ENCODE data around the gene ECHDC3. TPM values are rescaled to one million over a fixed set of nuclear protein-coding genes. Genes with fewer than 3 reads are reported as not detected.

Gene ECHDC3
- total RNA-seq, 1 donor from 2014 or later, result 12.5 TPM

DNA sequence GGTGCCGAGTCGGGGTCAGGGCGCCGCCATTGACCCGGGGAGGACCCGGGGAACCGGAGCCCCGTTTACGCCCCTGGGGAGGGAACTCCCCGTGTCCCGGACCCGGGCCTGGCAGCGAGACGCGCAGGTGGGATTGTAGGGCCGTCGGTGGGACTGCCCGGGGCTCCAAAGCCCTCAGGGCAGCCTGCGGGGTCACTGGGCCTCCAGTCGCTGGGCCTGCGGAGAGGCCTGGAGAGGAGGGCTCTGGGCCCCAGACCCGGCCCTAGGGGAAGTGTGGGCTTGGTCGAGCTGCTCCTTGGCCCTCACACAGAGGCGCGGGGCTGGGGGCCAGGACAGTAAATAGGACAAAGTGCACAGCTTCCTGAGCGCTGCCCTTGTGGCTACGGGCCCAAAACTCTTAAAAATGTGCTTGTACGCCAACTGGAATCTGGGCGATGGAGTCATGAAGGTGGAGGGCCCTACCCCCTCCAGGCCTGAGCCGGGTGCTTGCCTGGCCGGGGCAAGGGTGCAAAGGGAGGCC lies 657 bp downstream of the ECHDC3 start:
- Mint-ChIP-seq H3K27ac (no peak overlapping the region), H3K27me3 (no peaks in the 10 kb centered on the region), H3K4me3 (peak overlapping the region; percentile 68), H3K4me1 (peaks cover 16% of the 10 kb centered on the region), H3K9me3 (no peaks in the 10 kb centered on the region), H3K36me3 (ENCODE audit: low read depth) (no peaks in the 10 kb centered on the region)
- intact Hi-C loops (cut with micrococcal nuclease), result loop anchor here (1.0 kb wide), 1 partner anchor 228 kb away; no protein-coding TSS in a partner anchor
- peak; percentile 26 for DNase-seq
- TF ChIP-seq, protein P1, sequence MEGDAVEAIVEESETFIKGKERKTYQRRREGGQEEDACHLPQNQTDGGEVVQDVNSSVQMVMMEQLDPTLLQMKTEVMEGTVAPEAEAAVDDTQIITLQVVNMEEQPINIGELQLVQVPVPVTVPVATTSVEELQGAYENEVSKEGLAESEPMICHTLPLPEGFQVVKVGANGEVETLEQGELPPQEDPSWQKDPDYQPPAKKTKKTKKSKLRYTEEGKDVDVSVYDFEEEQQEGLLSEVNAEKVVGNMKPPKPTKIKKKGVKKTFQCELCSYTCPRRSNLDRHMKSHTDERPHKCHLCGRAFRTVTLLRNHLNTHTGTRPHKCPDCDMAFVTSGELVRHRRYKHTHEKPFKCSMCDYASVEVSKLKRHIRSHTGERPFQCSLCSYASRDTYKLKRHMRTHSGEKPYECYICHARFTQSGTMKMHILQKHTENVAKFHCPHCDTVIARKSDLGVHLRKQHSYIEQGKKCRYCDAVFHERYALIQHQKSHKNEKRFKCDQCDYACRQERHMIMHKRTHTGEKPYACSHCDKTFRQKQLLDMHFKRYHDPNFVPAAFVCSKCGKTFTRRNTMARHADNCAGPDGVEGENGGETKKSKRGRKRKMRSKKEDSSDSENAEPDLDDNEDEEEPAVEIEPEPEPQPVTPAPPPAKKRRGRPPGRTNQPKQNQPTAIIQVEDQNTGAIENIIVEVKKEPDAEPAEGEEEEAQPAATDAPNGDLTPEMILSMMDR (IDR thresholded peaks at IDR 0.05), result no peak
- ChIA-PET CTCF (interaction anchor here (1.2 kb wide), 1 partner anchor 15 kb away, joined by 3 read pairs; no protein-coding TSS in a partner anchor), POLR2A (no interaction called here)
- no peak for ATAC-seq (ENCODE audit: low read depth)

DNA sequence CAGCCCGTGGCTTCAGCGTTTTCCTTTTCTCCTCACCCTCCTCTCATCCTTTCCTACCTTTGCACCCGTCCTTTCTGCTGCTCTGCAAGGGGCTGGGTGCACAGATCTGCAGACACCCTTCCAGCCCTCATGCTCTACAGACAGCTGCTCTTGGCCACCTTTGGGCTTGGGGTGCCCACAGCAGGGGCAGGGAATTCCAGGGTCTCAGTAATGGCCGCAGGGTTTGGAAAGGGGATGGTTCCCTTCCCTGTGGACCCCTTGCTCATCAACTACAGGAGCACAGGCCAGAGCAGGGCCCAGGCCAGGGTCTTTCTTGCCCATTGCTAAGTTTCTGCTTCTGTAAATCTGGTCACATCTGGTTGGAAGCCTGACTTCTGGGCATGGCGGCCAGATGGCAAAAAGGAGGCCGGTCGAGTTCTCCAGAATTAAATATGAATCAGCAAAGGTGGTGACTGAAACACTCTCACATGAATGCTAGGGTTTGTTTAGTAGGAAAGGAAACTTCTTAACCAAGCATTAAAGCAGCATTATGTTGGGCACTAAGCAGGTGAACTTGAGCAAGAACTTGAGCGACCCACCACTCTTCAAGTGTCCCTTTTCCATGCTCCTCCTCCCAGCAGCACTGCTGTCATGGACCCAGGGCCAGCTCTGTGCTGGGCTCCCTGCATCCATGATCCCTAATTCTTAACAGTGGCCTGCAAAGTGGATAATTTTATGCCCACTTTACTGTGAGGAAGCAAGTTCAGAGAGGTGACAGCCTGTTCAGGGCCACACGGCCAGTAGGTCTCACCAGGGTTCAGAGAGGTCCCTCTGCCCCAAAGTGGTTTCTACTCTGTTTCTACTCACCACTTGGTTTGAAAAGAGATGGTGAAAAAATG lies 1.5 kb downstream of the ECHDC3 start:
- H3K36me3 Mint-ChIP-seq (ENCODE audit: low read depth), result no peaks in the 10 kb centered on the region
- no peaks in the 10 kb centered on the region for H3K9me3 Mint-ChIP-seq
- peak overlapping the region; percentile 68 for H3K4me3 Mint-ChIP-seq
- CTCF ChIA-PET, result no interaction called here
- POLR2A ChIA-PET, result no interaction called here
- H3K27me3 Mint-ChIP-seq, result no peaks in the 10 kb centered on the region
- intact Hi-C loops (cut with micrococcal nuclease), result no loop called here
- peak overlapping the region; percentile 41 for H3K27ac Mint-ChIP-seq
- peaks cover 13% of the 10 kb centered on the region for H3K4me1 Mint-ChIP-seq
- DNase-seq (no peak), ATAC-seq (ENCODE audit: low read depth) (no peak)
- TF ChIP-seq, protein P1 (IDR thresholded peaks at IDR 0.05), result no peak

DNA sequence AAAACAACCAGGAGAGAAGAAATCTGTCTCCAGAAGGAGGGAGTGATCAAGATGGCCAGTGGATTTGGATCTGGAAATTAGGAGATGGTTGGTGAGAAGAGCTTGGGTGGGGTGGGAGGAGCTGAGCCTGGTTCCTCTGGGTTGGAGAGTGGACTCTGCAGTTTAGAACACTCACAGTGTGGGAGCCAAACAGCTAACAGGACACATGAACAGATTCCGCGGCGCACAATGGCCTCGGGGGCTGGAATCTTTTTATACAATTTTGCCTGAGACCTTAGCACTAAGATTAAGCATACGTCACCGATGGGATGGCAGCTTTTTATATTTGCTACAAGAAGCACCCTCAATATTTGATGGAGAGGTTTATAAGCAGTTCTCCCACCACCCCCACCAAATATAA lies 2.9 kb downstream of the ECHDC3 start:
- ATAC-seq (ENCODE audit: low read depth) (no peak), DNase-seq (no peak)
- H3K4me3 Mint-ChIP-seq, result no peak overlapping the region
- H3K4me1 Mint-ChIP-seq, result peaks cover 13% of the 10 kb centered on the region
- intact Hi-C loops (cut with micrococcal nuclease), result no loop called here
- H3K27ac Mint-ChIP-seq, result no peak overlapping the region
- ChIA-PET POLR2A (no interaction called here), CTCF (no interaction called here)
- no peaks in the 10 kb centered on the region for H3K27me3 Mint-ChIP-seq
- no peaks in the 10 kb centered on the region for H3K9me3 Mint-ChIP-seq
- H3K36me3 Mint-ChIP-seq (ENCODE audit: low read depth), result peaks cover 9% of the 10 kb centered on the region
- TF ChIP-seq, protein P1 (IDR thresholded peaks at IDR 0.05), result no peak

DNA sequence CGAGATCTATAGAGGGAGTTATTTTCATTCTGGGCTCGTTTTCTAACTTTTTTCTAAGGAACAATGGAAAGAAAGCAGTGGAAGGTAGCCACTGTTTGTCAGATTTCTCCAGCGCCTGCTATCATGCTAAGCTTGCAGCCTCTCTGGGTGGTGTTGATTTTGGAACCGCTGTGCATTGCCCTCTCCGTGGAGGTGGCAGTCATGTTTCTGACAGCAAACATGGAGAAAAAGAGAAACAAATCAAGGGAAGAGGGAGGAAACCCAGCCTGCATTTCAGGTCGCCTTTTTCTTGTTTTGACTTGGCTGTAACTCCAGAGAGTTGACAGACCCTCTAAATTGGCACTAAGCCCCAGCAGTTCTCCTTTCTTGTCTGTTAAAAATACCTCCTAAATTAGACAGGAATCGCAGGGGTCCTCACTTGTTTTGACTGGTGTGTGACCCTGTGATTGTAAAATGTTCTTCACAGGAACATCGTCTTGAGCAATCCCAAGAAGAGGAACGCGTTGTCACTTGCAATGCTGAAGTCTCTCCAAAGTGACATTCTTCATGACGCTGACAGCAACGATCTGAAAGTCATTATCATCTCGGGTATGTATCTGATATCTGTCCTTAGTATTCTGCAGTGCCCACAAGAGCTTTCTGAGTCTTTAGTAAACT lies 4.8 kb downstream of the ECHDC3 start:
- H3K27ac Mint-ChIP-seq, result no peak overlapping the region
- CTCF ChIA-PET, result interaction anchor here (1.9 kb wide), 1 partner anchor 11 kb away, joined by 7 read pairs; no protein-coding TSS in a partner anchor
- ATAC-seq (ENCODE audit: low read depth), result no peak
- peaks cover 7% of the 10 kb centered on the region for H3K4me1 Mint-ChIP-seq
- no peaks in the 10 kb centered on the region for H3K9me3 Mint-ChIP-seq
- TF ChIP-seq, protein P1 (IDR thresholded peaks at IDR 0.05), result no peak
- POLR2A ChIA-PET, result no interaction called here
- H3K36me3 Mint-ChIP-seq (ENCODE audit: low read depth), result peaks cover 14% of the 10 kb centered on the region
- DNase-seq, result no peak
- H3K27me3 Mint-ChIP-seq, result no peaks in the 10 kb centered on the region
- no peak overlapping the region for H3K4me3 Mint-ChIP-seq
- intact Hi-C loops (cut with micrococcal nuclease), result no loop called here

GRCh38 chr10:11748866-11749265 lies 6.7 kb downstream of the ECHDC3 start:
- no peak for ATAC-seq (ENCODE audit: low read depth)
- ChIA-PET CTCF (interaction anchor here (0.7 to 1.9 kb wide), 2 partner anchors 9 to 476 kb away, joined by 3 to 7 read pairs; no protein-coding TSS in a partner anchor), POLR2A (no interaction called here)
- no peak for DNase-seq
- intact Hi-C loops (cut with micrococcal nuclease), result no loop called here
- no peaks in the 10 kb centered on the region for H3K4me1 Mint-ChIP-seq
- H3K27me3 Mint-ChIP-seq, result no peaks in the 10 kb centered on the region
- H3K9me3 Mint-ChIP-seq, result no peaks in the 10 kb centered on the region
- no peak overlapping the region for H3K4me3 Mint-ChIP-seq
- TF ChIP-seq, protein P1 (IDR thresholded peaks at IDR 0.05), result no peak
- H3K27ac Mint-ChIP-seq, result no peak overlapping the region
- peaks cover 19% of the 10 kb centered on the region for H3K36me3 Mint-ChIP-seq (ENCODE audit: low read depth)
